HG02571 (cell line): ENCODE results near the gene MARS1.

Experiments
- ATAC-seq: cut with Tn5 transposase; IDR thresholded peaks from one replicate; pipeline ENCODE4 v1.9.1; 2021; ENCODE audit warnings: mild to moderate bottlenecking, moderate library complexity; ENCODE audit not compliant: unreplicated experiment

The MARS1 gene

GRCh38 chr12:57456737-57457490 lies 31.0 kb upstream of the MARS1 start:
- no peak for ATAC-seq

DNA sequence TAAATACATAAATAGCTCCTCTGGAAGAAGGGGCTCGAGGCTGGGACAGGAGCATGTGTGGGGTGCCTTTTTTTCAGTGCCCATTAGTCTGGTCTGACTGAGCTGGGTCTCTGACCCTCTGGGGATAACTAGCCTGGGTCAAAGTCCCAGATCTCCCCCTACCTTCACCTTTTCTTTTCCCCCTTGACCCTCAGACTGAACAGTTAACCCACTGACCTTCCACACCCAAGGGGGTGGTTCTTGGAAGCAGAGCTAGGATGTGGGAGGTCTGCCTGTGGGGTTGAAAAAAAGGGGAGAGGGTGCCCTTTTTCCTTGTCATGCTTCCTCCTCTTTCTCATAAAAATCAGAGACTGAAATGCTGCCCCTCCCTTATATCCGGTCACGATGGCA lies 29.2 kb upstream of the MARS1 start:
- ATAC-seq = no peak

- peak; percentile 52 for ATAC-seq
Observed at GRCh38 chr12:57459055-57459749, 28.7 kb upstream of the MARS1 start.

- ATAC-seq = no peak
Observed at GRCh38 chr12:57459750-57460467, 28.0 kb upstream of the MARS1 start, which contains the start of gene GLI1. Gene GLI1, plus strand, starts transcription at chr12:57459785. Its CDS starts 3,907 bp downstream, at chr12:57463692.

GRCh38 chr12:57460468-57460784 lies 27.4 kb upstream of the MARS1 start:
- ATAC-seq = no peak

GRCh38 chr12:57460841-57461275 lies 27.0 kb upstream of the MARS1 start:
- ATAC-seq = no peak

DNA sequence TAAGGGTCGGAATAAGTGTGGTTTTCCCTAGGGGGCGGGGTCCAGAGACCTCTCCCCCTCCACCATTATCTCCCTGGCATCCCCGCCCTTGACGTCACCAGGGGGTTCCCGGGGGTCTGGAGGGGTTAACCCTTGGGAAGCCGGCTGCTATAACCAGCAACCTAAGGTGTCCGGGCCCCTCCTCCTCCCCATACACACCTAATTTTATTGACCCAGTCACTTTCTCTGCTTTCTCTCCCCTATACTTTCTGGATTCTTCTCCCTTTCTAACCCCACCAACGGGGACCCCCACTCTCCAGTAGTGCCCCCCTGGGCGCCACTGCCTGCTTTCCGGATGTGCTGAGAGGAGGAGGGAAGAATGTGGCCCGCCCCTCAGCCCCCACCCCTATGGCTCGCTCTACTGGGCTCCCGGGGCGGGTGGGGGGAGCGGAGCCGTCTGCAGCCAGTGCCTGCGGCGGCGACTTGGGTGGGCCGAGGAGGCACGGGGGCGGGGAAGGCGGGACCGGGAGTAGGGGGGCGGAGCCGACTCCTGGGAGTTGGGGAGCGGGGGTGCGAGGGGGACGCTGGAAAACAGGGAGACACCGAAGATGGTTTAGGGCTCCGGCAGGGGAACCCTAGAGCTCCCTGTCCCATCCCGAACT lies 26.5 kb upstream of the MARS1 start:
- no peak for ATAC-seq

DNA sequence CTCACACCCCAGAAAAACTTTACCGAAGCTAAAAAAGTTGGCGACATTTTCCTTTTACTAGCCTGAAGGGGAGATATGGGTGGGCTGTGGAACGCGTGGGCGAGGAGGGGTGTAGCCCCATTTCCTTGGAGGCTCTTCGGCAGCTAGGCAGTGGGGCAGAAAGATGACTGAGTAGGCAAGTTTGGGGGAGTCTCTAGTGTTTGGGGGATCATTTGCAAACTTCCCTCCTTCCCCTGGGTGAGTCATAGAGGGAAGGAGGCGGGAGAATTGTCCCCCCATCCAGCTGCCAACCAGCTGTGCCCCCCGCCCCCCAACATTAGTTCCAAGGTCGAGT lies 26.0 kb upstream of the MARS1 start:
- ATAC-seq = no peak

- ATAC-seq = peak; percentile 64
Observed at GRCh38 chr12:57462251-57462911, 25.5 kb upstream of the MARS1 start.

DNA sequence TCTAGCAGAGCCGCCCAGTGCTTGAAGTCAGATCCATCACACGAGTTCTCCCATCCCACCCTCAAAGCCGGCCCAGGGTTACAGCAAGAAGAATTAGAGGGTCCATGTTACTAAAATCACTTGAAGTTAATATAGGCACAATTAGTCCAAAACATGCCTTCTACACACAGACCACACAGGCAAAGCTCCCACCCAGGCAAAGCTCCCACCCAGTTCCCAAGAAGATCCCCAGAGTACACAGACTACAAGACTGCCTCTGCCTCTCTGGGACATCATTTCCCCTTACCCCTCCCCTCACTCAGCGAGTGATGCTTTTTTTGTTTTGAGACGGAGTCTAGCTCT lies 25.0 kb upstream of the MARS1 start:
- no peak for ATAC-seq

DNA sequence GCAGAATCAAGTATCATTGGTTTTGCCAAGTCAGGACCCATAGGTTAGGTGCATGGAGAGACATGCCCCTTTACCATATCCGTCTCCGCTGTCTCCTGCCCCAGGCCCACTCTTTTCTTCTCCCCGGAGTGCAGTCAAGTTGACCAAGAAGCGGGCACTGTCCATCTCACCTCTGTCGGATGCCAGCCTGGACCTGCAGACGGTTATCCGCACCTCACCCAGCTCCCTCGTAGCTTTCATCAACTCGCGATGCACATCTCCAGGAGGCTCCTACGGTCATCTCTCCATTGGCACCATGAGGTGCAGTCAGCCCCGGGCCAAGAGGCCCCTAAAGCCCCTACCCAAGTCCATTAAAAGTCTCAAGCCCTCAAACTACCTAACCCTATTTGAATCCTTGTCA lies 23.3 kb upstream of the MARS1 start:
- ATAC-seq = no peak

DNA sequence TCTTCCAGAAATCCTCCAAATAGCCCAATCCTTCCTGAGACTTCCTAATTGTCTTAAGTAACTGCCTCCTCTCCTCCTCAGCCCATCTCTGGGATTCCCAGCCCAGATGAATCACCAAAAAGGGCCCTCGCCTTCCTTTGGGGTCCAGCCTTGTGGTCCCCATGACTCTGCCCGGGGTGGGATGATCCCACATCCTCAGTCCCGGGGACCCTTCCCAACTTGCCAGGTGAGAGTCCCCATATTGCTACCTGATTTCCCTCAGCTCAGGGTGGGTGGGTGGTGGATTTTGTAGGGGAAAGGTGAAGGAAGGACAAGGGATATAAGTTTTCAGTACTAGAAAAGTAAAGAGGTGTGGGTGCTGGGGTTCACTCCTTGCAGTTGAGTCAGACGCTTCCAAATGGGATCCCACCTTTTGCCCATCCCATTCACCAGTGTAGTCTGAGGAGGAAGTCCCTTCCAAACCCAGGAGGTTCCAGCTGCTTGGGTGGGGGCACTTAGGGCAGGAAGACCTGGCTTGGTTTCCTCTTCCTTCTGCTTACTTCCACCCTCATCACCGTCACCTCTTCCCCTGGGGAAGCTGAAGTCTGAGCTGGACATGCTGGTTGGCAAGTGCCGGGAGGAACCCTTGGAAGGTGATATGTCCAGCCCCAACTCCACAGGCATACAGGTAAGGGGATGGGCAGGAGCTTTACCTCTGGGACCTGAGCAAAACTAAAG lies 22.7 kb upstream of the MARS1 start:
- no peak for ATAC-seq

GRCh38 chr12:57465747-57466505 lies 21.9 kb upstream of the MARS1 start:
- ATAC-seq = no peak

- ATAC-seq = no peak
Observed at GRCh38 chr12:57467212-57467874, 20.5 kb upstream of the MARS1 start.

GRCh38 chr12:57467915-57468314 lies 20.0 kb upstream of the MARS1 start:
- no peak for ATAC-seq

- ATAC-seq = no peak
Observed at GRCh38 chr12:57469296-57470164, 18.3 kb upstream of the MARS1 start.

GRCh38 chr12:57470286-57470969 lies 17.4 kb upstream of the MARS1 start:
- no peak for ATAC-seq
